Endothelial cell (in vitro differentiated cells): Measurements from ENCODE around the gene SRSF6. TPM values are rescaled to one million over a fixed set of nuclear protein-coding genes. Genes with fewer than 3 reads are reported as not detected.

Experiments
- DNase-seq: peaks from one replicate; pipeline ENCODE4 v3.0.0; 2021; ENCODE audit warnings: low spot score
- H3K27ac Mint-ChIP-seq: one replicate; pipeline ENCODE4 v1.8.0; 2021; ENCODE audit warnings: mixed read lengths, inconsistent platforms; ENCODE audit not compliant: unreplicated experiment
- H3K27me3 Mint-ChIP-seq: one replicate; pipeline ENCODE4 v1.8.0; 2021; ENCODE audit warnings: mild to moderate bottlenecking, moderate library complexity, mixed read lengths, inconsistent platforms; ENCODE audit not compliant: unreplicated experiment
- H3K36me3 Mint-ChIP-seq: one replicate; pipeline ENCODE4 v1.8.0; 2021; ENCODE audit warnings: mild to moderate bottlenecking, low read depth, mixed read lengths, inconsistent platforms; ENCODE audit not compliant: unreplicated experiment
- H3K4me1 Mint-ChIP-seq: one replicate; pipeline ENCODE4 v1.8.0; 2021; ENCODE audit warnings: mild to moderate bottlenecking, mixed read lengths, inconsistent platforms; ENCODE audit not compliant: unreplicated experiment
- H3K4me3 Mint-ChIP-seq: one replicate; pipeline ENCODE4 v1.8.0; 2021; ENCODE audit warnings: mild to moderate bottlenecking, mixed read lengths, inconsistent platforms; ENCODE audit not compliant: unreplicated experiment
- H3K9me3 Mint-ChIP-seq: one replicate; pipeline ENCODE4 v1.8.0; 2021; ENCODE audit warnings: mixed read lengths, inconsistent platforms; ENCODE audit not compliant: unreplicated experiment
- CTCF ChIP-seq: fragments of 200-600 bp; sonication (generic); IDR thresholded peaks from one replicate; pipeline ENCODE4 v1.5.0; 2021; ENCODE audit warnings: antibody characterized with exemption; ENCODE audit not compliant: unreplicated experiment
- total RNA-seq: library from RNA; stranded (reverse); fragmentation: NEBNext Ultra II Directional; extraction: Animal tissue kit (Norgen Biotek cat#: 25700); gene quantifications from one replicate; pipeline ENCODE4 v1.2.1, GENCODE V29; 2021; ENCODE audit not compliant: unreplicated experiment

SRSF6 gene
- total RNA-seq, 1 donor from 2014 or later = 157 TPM

- H3K36me3 Mint-ChIP-seq = no peaks in the 10 kb centered on the region
- no peaks in the 10 kb centered on the region for H3K9me3 Mint-ChIP-seq
- H3K27me3 Mint-ChIP-seq = peaks cover 10% of the 10 kb centered on the region
- no peak for TF ChIP-seq CTCF
- no peak overlapping the region for H3K4me3 Mint-ChIP-seq
- no peaks in the 10 kb centered on the region for H3K4me1 Mint-ChIP-seq
- DNase-seq = no peak
- no peak overlapping the region for H3K27ac Mint-ChIP-seq
Measured at GRCh38 chr20:43506238-43506637, 48.5 kb downstream of the SRSF6 start.

GRCh38 chr20:43507150-43508080, 49.7 kb downstream of the SRSF6 start, which contains the start of gene L3MBTL1:
Gene L3MBTL1 (plus strand): TSS chr20:43507697. CDS start chr20:43513504, 5,807 bp downstream.
- DNase-seq = peak; percentile 71
- no peaks in the 10 kb centered on the region for H3K9me3 Mint-ChIP-seq
- TF ChIP-seq CTCF = no peak
- no peak within 1 kb of the TSS for H3K27ac Mint-ChIP-seq
- H3K4me1 Mint-ChIP-seq = no peaks in the 10 kb centered on the region
- no peaks in the 10 kb centered on the region for H3K36me3 Mint-ChIP-seq
- peak within 1 kb of the TSS; percentile 91 for H3K4me3 Mint-ChIP-seq
- peaks cover 12% of the 10 kb centered on the region for H3K27me3 Mint-ChIP-seq

- peak; percentile 18 for DNase-seq
- no peaks in the 10 kb centered on the region for H3K4me1 Mint-ChIP-seq
- no peak for TF ChIP-seq CTCF
- H3K27ac Mint-ChIP-seq = no peak overlapping the region
- no peaks in the 10 kb centered on the region for H3K36me3 Mint-ChIP-seq
- H3K27me3 Mint-ChIP-seq = peaks cover 16% of the 10 kb centered on the region
- no peaks in the 10 kb centered on the region for H3K9me3 Mint-ChIP-seq
- peak overlapping the region; percentile 91 for H3K4me3 Mint-ChIP-seq
Measured at GRCh38 chr20:43508106-43508505, 50.4 kb downstream of the SRSF6 start.

GRCh38 chr20:43508604-43509040, 50.9 kb downstream of the SRSF6 start:
- TF ChIP-seq CTCF = peak; percentile 41
- DNase-seq = peak; percentile 13
- Mint-ChIP-seq H3K27me3 (peaks cover 16% of the 10 kb centered on the region), H3K36me3 (no peaks in the 10 kb centered on the region), H3K27ac (no peak overlapping the region), H3K9me3 (no peaks in the 10 kb centered on the region), H3K4me1 (no peaks in the 10 kb centered on the region), H3K4me3 (peak overlapping the region; percentile 76)

GRCh38 chr20:43511879-43512278, 54.2 kb downstream of the SRSF6 start:
- Mint-ChIP-seq H3K4me3 (no peak overlapping the region), H3K27ac (no peak overlapping the region), H3K9me3 (no peaks in the 10 kb centered on the region), H3K36me3 (peaks cover 10% of the 10 kb centered on the region), H3K4me1 (no peaks in the 10 kb centered on the region), H3K27me3 (peaks cover 12% of the 10 kb centered on the region)
- no peak for TF ChIP-seq CTCF
- DNase-seq = no peak
